ENCODE measurements around the gene COX7A2.

Gene COX7A2

DNA sequence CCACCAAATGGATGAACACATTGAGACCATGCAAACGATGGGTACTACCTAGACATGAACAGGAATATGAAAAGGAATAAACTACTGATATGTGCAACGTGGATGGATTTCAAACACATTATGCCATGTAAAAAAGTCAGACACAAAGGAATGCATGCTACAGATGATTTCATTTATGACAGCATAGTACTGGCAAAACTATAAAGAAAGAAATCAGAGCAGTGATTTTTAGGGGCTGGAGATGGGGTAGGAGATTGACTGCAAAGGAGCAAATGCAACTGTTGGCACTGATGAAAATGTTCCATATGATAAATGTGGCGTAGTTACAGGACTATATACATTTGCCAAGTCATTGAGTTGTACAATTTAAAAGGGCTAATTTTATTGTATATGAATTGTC is 24.3 kb downstream of the COX7A2 start:
- DNase-seq, result no peak

GRCh38 chr6:75217193-75217592 is 26.4 kb downstream of the COX7A2 start:
- DNase-seq, result no peak

DNA sequence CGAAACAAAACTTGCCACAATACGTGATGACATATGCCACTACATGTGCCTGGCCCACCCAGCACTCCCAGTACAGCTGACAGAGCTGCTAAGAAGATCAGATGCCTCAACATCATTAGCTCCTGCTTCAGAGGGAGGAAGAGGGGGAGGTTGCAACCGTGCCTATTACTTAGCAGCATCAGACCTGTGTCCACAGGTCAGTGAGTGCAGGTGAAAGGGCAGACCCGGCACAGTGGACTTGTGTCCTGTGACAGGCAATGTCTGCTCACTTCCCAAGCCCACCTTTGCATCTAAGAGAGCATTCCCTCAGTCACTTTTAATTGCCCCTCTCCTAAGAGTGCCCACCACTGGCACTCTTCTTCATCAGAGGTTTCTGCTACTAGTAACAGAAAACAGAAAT is 28.3 kb downstream of the COX7A2 start:
- DNase-seq, result no peak

- no peak for DNase-seq
Measured at GRCh38 chr6:75213732-75214131, 29.9 kb downstream of the COX7A2 start.

DNA sequence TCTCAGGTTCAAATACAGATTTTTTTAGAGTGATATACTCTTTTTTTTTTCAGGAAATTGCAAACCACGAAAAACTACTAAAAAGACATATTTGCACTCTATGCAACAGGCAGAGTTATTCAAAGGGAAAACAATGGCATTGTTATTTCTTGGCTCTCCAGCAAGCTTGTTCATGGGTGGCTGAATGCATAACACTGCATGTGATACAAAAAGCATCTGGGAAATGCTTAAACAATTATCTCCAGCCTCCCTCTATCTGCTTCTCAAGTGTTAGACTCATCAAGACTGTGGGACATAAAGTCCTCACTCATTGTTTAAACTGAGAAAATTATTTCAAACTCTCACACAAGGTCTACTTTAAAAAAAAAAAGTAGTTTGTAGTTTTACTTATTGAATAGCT is 30.5 kb downstream of the COX7A2 start:
- DNase-seq, result no peak

DNA sequence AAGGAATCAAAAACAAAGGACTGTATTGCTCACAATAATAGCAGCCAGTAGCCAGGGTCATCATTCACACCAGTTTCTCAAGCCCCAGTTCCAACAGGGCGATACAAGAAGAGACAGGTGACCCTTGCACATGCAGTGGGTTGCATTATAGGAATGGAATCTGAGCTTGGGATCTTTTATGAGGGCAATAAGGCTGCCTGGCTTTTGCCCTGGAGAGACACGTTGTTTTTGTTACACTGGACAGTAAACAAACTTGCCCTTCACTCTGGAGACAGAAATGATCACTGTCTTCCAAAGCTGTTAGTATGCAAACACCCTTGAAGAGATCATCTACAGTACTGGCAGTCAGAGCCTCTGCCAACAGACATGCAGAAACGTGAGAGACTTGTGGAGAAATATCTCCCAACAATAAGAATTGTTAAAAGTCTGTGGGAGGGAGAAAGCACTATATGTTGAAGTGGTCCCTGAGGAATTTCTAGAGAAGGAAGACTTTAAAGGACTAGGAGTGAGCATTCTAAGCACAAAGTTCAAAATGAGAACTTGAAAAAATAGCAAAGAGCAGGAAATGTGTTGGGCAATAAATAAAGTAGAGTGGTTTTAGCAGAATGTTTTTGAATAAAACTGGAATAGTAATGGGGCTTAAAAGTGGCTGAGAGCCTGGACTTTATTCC is 31.5 kb downstream of the COX7A2 start:
- no peak for DNase-seq

- DNase-seq, result no peak
Measured at GRCh38 chr6:75210885-75211739, 32.5 kb downstream of the COX7A2 start.

- DNase-seq, result no peak
Measured at GRCh38 chr6:75209184-75209723, 34.3 kb downstream of the COX7A2 start.

DNA sequence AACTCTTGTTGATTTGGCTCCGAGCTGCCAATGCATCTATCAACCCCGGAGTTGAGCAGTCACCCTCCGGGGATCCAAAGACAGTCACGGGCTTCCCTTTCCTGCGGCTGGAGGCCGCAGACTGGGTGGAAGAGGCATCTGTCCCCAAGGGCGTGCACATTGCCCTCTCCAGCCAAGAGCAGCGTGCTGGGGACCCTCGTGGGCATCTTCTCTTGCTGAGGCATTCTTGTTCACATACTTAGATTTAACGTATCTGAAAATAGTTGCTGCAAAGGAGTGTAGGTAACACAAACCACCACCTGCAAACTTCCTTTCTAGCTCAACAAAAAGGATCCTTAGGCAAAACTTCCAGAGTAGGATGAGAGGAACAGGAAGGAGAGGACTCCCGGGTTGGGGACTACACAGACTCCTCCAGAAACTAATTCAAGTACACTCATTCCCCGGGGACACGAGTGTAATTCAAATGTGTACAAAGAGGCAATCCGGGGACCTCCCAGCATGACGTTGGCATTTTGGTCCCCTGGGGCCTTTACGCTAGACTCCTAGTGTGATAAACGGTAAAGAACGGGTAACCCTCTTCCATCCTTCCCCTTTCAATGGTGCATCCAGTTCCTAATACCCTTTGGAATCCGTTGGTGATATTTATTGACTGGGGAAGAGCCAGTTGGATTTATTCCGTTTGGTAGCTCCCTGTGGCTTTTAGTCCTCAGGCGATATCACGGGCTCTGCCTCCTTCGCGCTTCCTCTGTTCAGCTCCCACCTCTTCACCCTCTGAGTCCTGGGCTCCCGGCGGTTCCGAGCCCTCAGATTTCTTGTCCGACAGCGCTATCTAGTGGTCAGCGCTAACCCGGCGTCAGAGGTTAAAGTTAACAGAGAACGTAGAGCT is 35.1 kb downstream of the COX7A2 start:
- no peak for DNase-seq

- DNase-seq, result no peak
Measured at GRCh38 chr6:75206576-75207342, 36.8 kb downstream of the COX7A2 start.

GRCh38 chr6:75205776-75206575 is 37.6 kb downstream of the COX7A2 start, which contains the start of gene COL12A1:
COL12A1 (minus strand) TSS chr6:75206053; CDS start chr6:75202792, 3,261 bp downstream.
- no peak for DNase-seq

DNA sequence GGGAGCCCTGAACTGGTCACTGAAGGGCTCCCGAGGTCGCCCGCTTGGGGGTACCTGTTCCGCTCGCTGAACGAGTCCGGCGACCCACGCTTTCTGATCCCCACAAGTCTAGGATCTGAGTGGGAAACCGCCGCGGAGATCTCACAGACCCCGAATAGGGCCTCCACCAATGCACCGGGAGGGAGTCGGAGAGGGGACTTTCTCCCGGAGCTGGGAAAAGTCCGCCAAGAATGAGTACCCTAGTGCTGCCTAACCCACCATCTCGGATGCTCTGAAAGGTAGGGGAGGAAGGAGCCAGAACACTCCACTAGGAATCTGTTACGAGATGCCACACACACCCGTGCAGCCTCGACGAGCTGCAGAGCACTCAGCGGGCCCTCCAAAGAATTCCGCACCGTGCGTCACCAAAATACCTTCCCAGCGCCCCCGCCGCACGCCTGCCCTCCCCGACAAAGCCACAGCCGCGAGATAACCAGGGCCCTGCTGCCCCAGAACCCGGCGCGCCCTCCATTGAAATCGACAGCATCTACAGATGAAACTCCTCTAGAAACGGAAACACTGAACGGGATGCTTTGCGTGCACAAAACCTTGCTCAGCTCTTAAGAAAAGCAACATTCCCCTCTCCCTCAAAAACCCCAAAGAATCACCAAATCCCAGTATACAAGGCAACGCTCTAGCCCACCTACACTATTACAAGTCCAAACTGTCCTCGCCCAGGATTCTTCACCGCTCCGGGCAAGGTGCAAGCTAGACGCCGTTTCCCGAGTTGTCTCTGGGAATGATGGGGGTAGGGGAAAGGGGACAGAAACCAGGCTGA is 38.4 kb downstream of the COX7A2 start:
- DNase-seq, result no peak

GRCh38 chr6:75204217-75204958 is 39.2 kb downstream of the COX7A2 start:
- DNase-seq, result no peak

- no peak for DNase-seq
Measured at GRCh38 chr6:75203721-75204120, 39.9 kb downstream of the COX7A2 start.

- DNase-seq, result no peak
Measured at GRCh38 chr6:75202676-75203131, 40.9 kb downstream of the COX7A2 start.

DNA sequence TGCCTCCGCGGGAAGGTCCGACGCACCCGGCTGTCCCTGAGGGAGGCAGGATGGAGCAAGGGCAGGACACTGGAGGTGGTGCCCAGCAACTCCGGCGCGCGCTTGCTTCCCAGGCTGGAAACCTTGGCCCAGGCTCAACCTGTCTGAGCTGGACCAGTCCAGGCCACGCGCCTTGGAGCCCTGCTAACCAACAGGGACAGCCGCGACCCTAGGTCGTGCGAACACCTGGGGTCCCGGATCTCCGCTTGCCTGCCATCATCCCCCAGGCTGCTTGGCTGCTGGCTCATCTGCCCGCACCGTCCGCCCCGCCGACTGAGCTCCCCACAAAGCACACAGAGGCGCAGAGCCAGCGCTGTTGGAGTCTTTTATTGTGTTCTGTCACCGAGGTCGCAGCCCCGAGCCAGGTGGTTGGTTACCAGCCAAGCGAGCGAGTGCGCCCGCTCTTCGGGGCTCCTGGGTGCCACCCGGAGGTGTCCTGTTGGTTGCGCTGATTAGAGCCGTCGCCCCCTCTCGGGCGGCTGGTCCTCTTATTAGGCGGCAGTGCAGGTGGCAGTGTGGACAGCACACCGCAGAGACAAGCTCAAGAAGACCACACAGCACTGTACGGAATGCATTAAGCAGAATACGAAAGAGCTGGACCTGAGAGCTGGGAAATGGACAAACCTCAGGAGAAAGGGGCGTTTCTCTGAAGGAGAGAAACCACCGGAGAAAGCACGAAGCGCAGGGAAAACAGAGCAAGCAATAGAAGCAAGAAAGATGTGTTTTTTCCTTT is 41.5 kb downstream of the COX7A2 start:
- no peak for DNase-seq

DNA sequence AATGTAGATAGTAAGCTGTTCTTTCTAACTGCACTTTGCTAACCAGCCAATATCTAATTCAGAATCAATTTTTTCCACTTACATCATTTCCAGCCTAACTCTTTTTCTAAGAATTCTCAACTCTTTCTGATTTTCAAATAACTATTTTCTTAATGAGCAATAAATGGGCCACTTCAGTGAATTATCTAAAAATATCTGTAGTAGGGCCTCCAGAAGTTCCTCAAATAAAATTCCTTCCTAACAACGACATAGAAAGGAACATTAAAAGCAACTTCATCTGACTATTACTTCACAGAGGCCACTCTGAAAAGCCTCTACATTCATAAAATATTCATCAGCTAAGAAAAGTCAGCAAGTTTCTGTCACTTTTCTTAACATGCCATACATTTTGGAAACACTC is 42.6 kb downstream of the COX7A2 start:
- no peak for DNase-seq

DNA sequence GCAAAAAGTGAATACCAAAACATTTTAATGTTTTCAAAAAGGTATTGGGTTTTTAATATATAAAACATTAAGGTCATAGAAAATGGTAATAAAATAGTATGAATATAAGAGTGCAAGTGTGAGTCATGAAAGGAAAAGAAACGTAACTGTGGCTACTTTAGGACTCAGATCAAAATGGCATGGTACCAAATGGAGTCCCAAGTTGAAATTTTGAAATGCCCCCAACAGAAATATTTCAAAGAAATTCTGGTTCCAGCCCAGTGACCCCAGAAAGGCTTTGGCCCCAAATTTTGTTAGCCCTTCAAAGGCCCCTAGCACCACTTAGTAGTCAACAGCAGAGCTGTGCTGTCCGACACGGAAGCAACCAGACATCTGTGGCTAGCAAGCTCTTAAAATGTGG is 43.7 kb downstream of the COX7A2 start:
- no peak for DNase-seq

All from SIG-M5 (cell line).